ENCODE measurements around the gene IRX6.

IRX6 gene

GRCh38 chr16:55322327-55322726, 1.7 kb upstream of the IRX6 start:
- no peak for DNase-seq (ENCODE audit: low read depth in 2 of 2, low spot score in 1 of 2)

DNA sequence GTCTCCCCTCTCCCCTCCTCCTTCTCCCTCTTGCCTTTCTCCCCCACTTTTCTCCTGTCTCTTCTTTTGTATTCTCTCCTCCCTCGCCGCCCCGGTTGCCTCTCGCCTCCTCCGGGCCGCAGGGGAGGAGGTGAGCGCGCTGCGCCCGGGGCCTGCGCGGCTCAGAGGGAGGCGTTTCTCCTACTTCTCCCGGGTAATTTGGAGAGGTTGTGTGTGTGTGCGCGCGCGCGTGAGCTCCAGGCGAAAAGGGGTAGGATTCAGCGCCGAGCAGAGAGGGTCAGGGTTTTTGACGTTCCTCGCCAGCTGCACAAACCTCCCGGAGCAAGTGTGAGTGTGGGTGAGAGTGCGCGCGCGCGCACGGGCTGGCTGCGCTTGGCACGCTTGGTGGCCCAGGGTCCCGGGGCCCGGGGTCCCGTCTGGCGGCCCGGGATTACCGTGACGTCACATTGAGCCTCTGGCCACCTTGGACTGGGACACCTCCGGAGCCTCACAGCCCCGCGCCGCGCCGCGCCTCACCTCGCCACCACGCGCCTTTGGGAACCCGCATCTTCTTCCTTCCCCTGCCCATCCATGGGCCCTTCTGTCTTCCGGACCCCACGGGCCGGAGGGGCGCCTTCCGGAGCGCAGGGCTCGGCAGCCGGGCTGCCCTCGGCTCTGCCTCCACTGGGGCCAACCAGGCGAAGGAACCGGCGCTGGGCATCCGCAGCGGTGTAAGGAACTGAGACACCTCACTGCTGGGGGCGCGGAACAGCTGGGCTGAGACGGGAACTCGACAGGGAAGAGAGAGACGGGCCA, 479 bp downstream of the IRX6 start:
- no peak for DNase-seq (ENCODE audit: low read depth in 2 of 2, low spot score in 1 of 2)

DNA sequence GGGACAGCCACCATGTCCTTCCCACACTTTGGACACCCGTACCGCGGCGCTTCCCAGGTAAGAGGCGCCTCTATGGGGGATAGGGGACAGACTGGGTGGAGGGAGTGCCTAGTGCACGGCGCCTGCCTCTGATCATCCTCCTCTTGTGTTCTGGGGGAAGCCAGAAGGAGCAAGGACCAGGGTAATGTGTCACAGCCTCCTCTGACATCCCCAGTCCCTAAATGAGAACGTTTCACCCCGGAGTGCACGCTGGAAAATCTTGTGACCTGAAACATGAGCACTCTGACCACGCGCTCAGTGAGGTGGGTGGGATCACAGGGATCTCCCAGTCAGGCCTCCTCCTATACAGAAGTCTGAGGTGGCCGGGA, 1.1 kb downstream of the IRX6 start:
- DNase-seq (ENCODE audit: low read depth in 2 of 2, low spot score in 1 of 2) = no peak

- no peak for DNase-seq (ENCODE audit: low read depth in 2 of 2, low spot score in 1 of 2)
Observed at GRCh38 chr16:55325458-55326109, 1.6 kb downstream of the IRX6 start.

GRCh38 chr16:55326261-55327092, 2.5 kb downstream of the IRX6 start:
- no peak for DNase-seq (ENCODE audit: low read depth in 2 of 2, low spot score in 1 of 2)

GRCh38 chr16:55328611-55329569, 4.9 kb downstream of the IRX6 start:
- DNase-seq (ENCODE audit: low read depth in 2 of 2, low spot score in 1 of 2) = no peak

GRCh38 chr16:55329791-55330428, 5.9 kb downstream of the IRX6 start:
- no peak for DNase-seq (ENCODE audit: low read depth in 2 of 2, low spot score in 1 of 2)

GRCh38 chr16:55330781-55331647, 7.0 kb downstream of the IRX6 start:
- DNase-seq (ENCODE audit: low read depth in 2 of 2, low spot score in 1 of 2) = no peak

DNA sequence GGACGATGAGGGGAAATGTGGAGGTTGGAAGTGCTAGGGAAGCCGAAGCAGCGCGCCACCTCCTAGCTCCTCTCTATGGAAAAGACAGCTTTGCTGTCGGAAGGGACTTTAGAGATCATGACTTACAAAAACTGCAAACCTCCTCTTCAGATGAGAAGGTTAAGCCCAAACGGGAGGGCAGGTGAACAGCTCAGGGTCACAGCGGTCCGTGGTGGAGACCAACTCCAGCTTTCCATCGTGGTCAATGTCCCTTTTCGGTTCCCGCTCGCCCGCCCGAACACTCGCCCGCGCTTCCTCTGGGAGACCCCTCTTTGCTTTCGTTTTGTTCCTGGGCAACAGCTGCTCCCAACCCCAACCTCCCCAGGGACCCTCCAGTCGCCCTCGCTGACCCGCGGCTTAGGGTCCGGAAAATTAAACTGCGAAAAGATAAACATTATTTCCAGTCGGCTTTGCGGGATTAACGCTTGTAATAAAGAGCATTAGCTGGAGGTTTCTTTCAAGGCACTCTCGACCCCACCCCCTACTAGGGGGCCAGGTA, 7.7 kb downstream of the IRX6 start:
- no peak for DNase-seq (ENCODE audit: low read depth in 2 of 2, low spot score in 1 of 2)

DNA sequence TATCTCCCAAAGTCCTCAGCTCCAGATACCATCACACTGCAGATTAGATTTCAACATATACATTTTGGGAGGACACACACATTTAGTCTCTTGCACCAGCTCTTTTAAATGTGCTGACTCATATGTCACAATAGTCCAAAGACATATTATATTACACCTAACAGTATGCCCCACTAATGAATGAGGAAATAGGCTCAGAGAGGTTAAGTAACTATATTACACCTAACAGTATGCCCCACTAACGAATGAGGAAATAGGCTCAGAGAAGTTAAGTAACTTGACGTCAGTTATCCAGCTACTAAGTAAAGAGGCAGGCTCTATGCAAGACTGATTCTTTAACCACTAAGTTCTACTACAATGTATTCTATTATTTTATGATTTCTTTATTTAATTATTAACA, 9.7 kb downstream of the IRX6 start:
- no peak for DNase-seq (ENCODE audit: low read depth in 2 of 2, low spot score in 1 of 2)

DNA sequence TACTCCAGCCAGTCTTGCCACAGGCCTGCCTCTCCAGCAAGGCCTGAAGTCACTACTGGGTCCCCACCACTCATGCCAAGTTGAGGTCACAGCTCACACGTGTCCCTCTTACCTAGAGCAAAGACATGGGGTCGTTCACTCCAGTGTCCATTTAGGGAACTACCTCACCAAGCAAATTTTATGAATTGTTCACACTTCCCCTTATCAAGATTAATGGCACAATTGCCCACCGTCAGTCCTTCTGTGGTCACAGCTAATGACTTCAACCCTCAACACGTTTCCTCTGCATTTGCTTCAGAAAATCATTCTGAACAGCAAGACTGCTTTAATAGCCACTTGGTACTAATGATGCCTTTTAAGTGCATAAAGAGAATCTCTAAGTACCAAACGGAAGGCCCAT, 14.6 kb downstream of the IRX6 start:
- DNase-seq (ENCODE audit: low read depth in 2 of 2, low spot score in 1 of 2) = no peak

- no peak for DNase-seq (ENCODE audit: low read depth in 2 of 2, low spot score in 1 of 2)
Observed at GRCh38 chr16:55340445-55340844, 16.4 kb downstream of the IRX6 start.

GRCh38 chr16:55341681-55342080, 17.7 kb downstream of the IRX6 start:
- no peak for DNase-seq (ENCODE audit: low read depth in 2 of 2, low spot score in 1 of 2)

GRCh38 chr16:55346475-55346874, 22.5 kb downstream of the IRX6 start:
- no peak for DNase-seq (ENCODE audit: low read depth in 2 of 2, low spot score in 1 of 2)

- DNase-seq (ENCODE audit: low read depth in 2 of 2, low spot score in 1 of 2) = no peak
Observed at GRCh38 chr16:55349867-55350266, 25.9 kb downstream of the IRX6 start.

DNA sequence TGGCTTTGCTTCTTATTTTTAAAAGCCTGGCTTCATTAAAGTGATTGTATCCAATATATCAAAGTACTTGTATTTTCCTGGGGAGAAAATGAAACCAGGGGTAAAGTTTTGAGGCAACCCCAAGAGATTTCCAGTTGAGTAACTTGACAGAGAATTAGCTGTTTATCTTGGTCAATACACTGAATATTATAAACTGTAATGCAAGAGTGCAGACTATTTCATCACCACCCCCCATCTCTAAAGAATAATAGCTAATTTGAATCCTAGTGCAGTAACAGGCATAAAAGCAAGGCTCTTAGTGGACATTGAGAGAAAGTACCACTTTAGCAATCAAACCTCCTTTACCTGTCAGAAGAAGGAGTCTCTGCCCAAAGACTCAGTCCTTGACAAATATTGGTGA, 27.0 kb downstream of the IRX6 start:
- no peak for DNase-seq (ENCODE audit: low read depth in 2 of 2, low spot score in 1 of 2)

GRCh38 chr16:55351936-55352335, 27.9 kb downstream of the IRX6 start:
- DNase-seq (ENCODE audit: low read depth in 2 of 2, low spot score in 1 of 2) = no peak

DNA sequence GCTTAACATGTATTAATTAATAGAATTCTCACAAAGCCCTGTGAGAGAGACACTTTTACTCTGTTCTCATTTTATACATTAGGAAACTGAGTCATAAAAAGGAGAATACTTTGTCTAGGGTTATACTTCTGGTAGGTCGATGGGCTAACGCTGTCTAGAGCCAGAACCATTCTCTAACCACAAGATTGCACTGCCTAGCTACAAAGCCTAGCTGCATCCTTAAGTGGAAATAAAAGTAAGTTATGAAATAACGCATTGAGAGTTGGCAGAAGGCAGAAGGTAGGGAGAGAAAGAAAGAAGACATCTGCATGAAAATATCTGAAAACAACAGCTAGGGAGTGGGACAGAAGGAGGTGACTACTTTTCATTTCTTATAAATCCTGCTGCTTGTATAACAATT, 33.2 kb downstream of the IRX6 start:
- no peak for DNase-seq (ENCODE audit: low read depth in 2 of 2, low spot score in 1 of 2)

DNA sequence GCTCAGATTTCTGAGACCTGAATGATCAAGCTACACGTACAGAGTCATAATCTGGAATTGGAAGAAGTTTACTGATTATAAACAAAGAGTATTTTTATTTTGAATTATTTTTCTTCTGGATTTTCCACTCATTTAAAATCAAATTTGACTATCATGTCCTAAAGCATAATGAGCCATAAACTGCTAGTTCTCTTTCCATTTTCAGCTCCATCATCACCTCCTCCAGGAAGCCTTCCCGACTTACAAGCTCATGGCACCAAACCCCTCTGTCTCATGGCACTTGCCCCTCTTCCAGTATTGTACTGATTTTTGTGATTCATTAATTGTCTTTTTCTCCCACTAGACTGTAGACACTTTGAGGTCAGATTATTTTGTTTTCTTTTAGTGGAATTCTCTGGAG, 35.9 kb downstream of the IRX6 start:
- no peak for DNase-seq (ENCODE audit: low read depth in 2 of 2, low spot score in 1 of 2)
